Endothelial cell of umbilical vein (primary cell): ENCODE data around the gene DSCAML1.

Source experiments
- EZH2 ChIP-seq: IDR thresholded peaks from 2 replicates; pipeline ENCODE4 v1.6.1; 2012; ENCODE audit warnings: borderline replicate concordance, low read depth, mild to moderate bottlenecking, moderate library complexity, low read length, inconsistent platforms; ENCODE audit not compliant: severe bottlenecking
- GATA2 ChIP-seq: IDR thresholded peaks from 2 replicates; pipeline ENCODE4 v1.7.0; 2011; ENCODE audit warnings: low read depth, mild to moderate bottlenecking, moderate library complexity, mixed read lengths, low read length; ENCODE audit not compliant: insufficient read length, insufficient read depth
- POLR2A ChIP-seq: IDR thresholded peaks from 2 replicates; pipeline ENCODE4 v1.6.1; 2012; ENCODE audit warnings: low read depth, mild to moderate bottlenecking, control low read depth, low read length
- TF ChIP-seq, protein P1 (sequence below), 2 donors: IDR thresholded peaks; 1 replicate in 1 of 2; 2 replicates in 1 of 2; pipeline ENCODE4 v1.5.1; 2011; ENCODE audit warnings: low read length in 2 of 2, mild to moderate bottlenecking in 2 of 2, moderate library complexity in 2 of 2, control low read depth in 1 of 2, inconsistent platforms in 1 of 2, low read depth in 1 of 2; ENCODE audit not compliant: insufficient read depth in 1 of 2; ENCODE audit errors: extremely low read depth in 1 of 2
- TF ChIP-seq, protein P2 (sequence below): IDR thresholded peaks from 2 replicates; pipeline ENCODE4 v1.6.1; 2011; ENCODE audit not compliant: insufficient read depth, insufficient read length

DNA sequence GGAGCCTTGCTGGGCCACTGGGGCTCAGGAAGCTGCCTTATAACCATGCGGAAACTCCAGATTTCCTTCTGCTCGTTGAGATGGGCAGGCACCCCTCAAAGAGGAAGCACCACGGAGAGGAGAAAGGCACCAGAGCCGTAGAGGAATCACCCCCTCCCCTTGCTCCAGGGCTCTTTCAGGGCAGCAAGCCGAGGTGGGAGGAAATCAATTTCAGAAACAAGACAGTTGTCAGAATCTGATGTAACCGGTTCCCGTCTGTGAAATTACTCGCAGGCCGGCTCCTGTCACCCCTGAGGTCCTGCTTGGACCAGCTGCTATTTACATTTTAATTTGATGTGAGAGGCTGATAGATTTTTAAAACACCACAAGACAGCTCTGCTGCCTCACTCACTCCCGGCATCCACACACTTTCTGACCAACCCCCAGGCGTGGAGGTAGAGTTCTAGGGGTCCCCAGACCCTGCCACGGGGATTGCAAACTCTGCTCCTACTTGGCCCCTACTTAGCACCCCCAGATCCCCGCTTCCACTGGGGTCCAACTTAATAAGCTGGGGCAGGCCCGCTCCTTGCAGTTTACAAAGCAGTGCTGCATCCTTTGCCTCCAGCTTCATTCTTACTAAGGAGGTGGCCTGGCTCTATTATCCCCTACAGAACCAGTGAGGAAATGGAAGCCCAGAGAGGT, 306.9 kb downstream of the DSCAML1 start:
- TF ChIP-seq POLR2A (no peak), EZH2 (no peak), GATA2 (no peak)
- TF ChIP-seq, protein P1, sequence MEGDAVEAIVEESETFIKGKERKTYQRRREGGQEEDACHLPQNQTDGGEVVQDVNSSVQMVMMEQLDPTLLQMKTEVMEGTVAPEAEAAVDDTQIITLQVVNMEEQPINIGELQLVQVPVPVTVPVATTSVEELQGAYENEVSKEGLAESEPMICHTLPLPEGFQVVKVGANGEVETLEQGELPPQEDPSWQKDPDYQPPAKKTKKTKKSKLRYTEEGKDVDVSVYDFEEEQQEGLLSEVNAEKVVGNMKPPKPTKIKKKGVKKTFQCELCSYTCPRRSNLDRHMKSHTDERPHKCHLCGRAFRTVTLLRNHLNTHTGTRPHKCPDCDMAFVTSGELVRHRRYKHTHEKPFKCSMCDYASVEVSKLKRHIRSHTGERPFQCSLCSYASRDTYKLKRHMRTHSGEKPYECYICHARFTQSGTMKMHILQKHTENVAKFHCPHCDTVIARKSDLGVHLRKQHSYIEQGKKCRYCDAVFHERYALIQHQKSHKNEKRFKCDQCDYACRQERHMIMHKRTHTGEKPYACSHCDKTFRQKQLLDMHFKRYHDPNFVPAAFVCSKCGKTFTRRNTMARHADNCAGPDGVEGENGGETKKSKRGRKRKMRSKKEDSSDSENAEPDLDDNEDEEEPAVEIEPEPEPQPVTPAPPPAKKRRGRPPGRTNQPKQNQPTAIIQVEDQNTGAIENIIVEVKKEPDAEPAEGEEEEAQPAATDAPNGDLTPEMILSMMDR (IDR thresholded peaks at IDR 0.05; ENCODE audit: extremely low read depth in 1 of 2, insufficient read depth in 1 of 2, low read depth in 1 of 2, low read length in 2 of 2): no peak
- TF ChIP-seq, protein P2, sequence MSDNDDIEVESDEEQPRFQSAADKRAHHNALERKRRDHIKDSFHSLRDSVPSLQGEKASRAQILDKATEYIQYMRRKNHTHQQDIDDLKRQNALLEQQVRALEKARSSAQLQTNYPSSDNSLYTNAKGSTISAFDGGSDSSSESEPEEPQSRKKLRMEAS: no peak
